Testis (tissue), 2 donors: ENCODE data around the gene PSMG4.

Experiments
- CTCF ChIP-seq, 3 experiments: fragments of 450-650 bp in 2 of 3; fragments of 200-600 bp in 1 of 3; sonication (generic) in 1 of 3; IDR thresholded peaks; one replicate each; pipeline ENCODE4 v1.5.1; 2016 to 2019; ENCODE audit warnings: antibody characterized with exemption in 3 of 3, mild to moderate bottlenecking in 2 of 3, moderate library complexity in 1 of 3
- POLR2A ChIP-seq: fragments of 450-650 bp; IDR thresholded peaks from one replicate; pipeline ENCODE4 v1.6.1; 2017; ENCODE audit warnings: antibody characterized with exemption, mild to moderate bottlenecking, moderate library complexity

GRCh38 chr6:3310051-3310448, 51.3 kb downstream of the PSMG4 start:
- TF ChIP-seq POLR2A (no peak), CTCF (IDR thresholded peaks at IDR 0.05) (no peak)
